HepG2 (cell line): Measurements from ENCODE around the gene SPTSSB. TPM values are rescaled to one million over a fixed set of nuclear protein-coding genes. Genes with fewer than 3 reads are reported as not detected.

Experiments
- BCL6 ChIP-seq: IDR thresholded peaks from 2 replicates; pipeline ENCODE4 v1.6.1; 2016; ENCODE audit warnings: missing genetic modification reagents, missing compliant biosample characterization
- CBX1 ChIP-seq: IDR thresholded peaks from one replicate; pipeline ENCODE4 v1.6.1; 2016; ENCODE audit warnings: antibody characterized with exemption, low read depth
- CCDC6 ChIP-seq: sonication (generic); formaldehyde crosslinking; IDR thresholded peaks from 2 replicates; pipeline ENCODE4 v1.8.1; 2022; ENCODE audit warnings: mild to moderate bottlenecking, missing genetic modification reagents, moderate library complexity
- CREB1 ChIP-seq, 2 experiments: fragments of 450-650 bp in 1 of 2; IDR thresholded peaks; 2 replicates each; pipeline ENCODE4 v1.6.1; 2016 to 2017; ENCODE audit warnings: control low read depth in 1 of 2, mild to moderate bottlenecking in 1 of 2, missing compliant biosample characterization in 1 of 2, missing genetic modification characterization in 1 of 2
- GFI1 ChIP-seq: sonication (generic); formaldehyde crosslinking; IDR thresholded peaks from 2 replicates; pipeline ENCODE4 v1.5.0; 2020; ENCODE audit warnings: missing genetic modification reagents, mild to moderate bottlenecking, borderline replicate concordance
- MZF1 ChIP-seq: sonication (generic); formaldehyde crosslinking; IDR thresholded peaks from 2 replicates; pipeline ENCODE4 v1.8.1; 2023; ENCODE audit warnings: mild to moderate bottlenecking, missing genetic modification reagents, borderline replicate concordance
- NKX3-1 ChIP-seq: sonication (generic); formaldehyde crosslinking; IDR thresholded peaks from 2 replicates; pipeline ENCODE4 v1.5.0; 2020; ENCODE audit warnings: missing genetic modification reagents
- PBX2 ChIP-seq: IDR thresholded peaks from 2 replicates; pipeline ENCODE4 v1.6.1; 2016; ENCODE audit warnings: control low read depth
- RARA ChIP-seq: IDR thresholded peaks from 2 replicates; pipeline ENCODE4 v1.6.1; 2016; ENCODE audit warnings: missing genetic modification reagents, missing compliant biosample characterization
- RXRA ChIP-seq: sonication (generic); formaldehyde crosslinking; IDR thresholded peaks from 2 replicates; pipeline ENCODE4 v1.5.1; 2020; ENCODE audit warnings: missing genetic modification reagents
- SMAD9 ChIP-seq: sonication (generic); formaldehyde crosslinking; IDR thresholded peaks from 2 replicates; pipeline ENCODE4 v1.5.1; 2020; ENCODE audit warnings: mild to moderate bottlenecking, missing genetic modification reagents
- SP1 ChIP-seq, 2 experiments: fragments of 450-650 bp in 1 of 2; sonication (generic) in 1 of 2; formaldehyde crosslinking in 1 of 2; IDR thresholded peaks; 2 replicates each; pipeline versions ENCODE4 v1.4.0 to v1.6.1; 2016 to 2020; ENCODE audit warnings: missing genetic modification reagents in 1 of 2
- SYNCRIP ChIP-seq: fragments of 200-400 bp; formaldehyde crosslinking; IDR thresholded peaks from 2 replicates; pipeline ENCODE4 v1.6.1; 2018; ENCODE audit warnings: mild to moderate bottlenecking, low read depth, low read length; ENCODE audit not compliant: insufficient read depth
- TBX3 ChIP-seq: fragments of 450-650 bp; IDR thresholded peaks from 2 replicates; pipeline ENCODE4 v1.6.1; 2017; ENCODE audit warnings: antibody characterized with exemption, mild to moderate bottlenecking, inconsistent platforms, borderline replicate concordance
- TIGD3 ChIP-seq: sonication (generic); formaldehyde crosslinking; IDR thresholded peaks from 2 replicates; pipeline ENCODE4 v1.5.1; 2020; ENCODE audit warnings: mild to moderate bottlenecking, missing genetic modification reagents, borderline replicate concordance
- TMF1 ChIP-seq: sonication (generic); formaldehyde crosslinking; IDR thresholded peaks from 2 replicates; pipeline ENCODE4 v1.8.1; 2022; ENCODE audit warnings: low read depth, missing genetic modification reagents
- U2AF2 ChIP-seq: fragments of 200-400 bp; formaldehyde crosslinking; IDR thresholded peaks from 2 replicates; pipeline ENCODE4 v1.6.1; 2017; ENCODE audit warnings: low read depth, mild to moderate bottlenecking, low read length
- ZKSCAN8 ChIP-seq: IDR thresholded peaks from 2 replicates; pipeline ENCODE4 v1.6.1; 2016; ENCODE audit warnings: borderline replicate concordance, missing genetic modification reagents, missing compliant biosample characterization
- ZNF225 ChIP-seq: sonication (generic); formaldehyde crosslinking; IDR thresholded peaks from 2 replicates; pipeline ENCODE4 v1.4.0; 2020; ENCODE audit warnings: mild to moderate bottlenecking, missing genetic modification reagents
- ZNF343 ChIP-seq: sonication (generic); formaldehyde crosslinking; IDR thresholded peaks from 2 replicates; pipeline ENCODE4 v1.4.0; 2020; ENCODE audit warnings: mild to moderate bottlenecking, missing genetic modification reagents
- ZNF558 ChIP-seq: sonication (generic); formaldehyde crosslinking; IDR thresholded peaks from 2 replicates; pipeline ENCODE4 v1.9.0; 2022; ENCODE audit warnings: mild to moderate bottlenecking, missing genetic modification reagents, borderline replicate concordance
- ZSCAN25 ChIP-seq: sonication (generic); formaldehyde crosslinking; IDR thresholded peaks from 2 replicates; pipeline ENCODE4 v1.8.0; 2022; ENCODE audit warnings: mild to moderate bottlenecking, missing genetic modification reagents
- polyA plus RNA-seq, 8 experiments: library from polyadenylated mRNA; depleted of rRNA in 3 of 8; stranded (reverse) in 7 of 8; unstranded in 1 of 8; fragments of >200 nt; fragmentation: Illumina TruSeq in 4 of 8; extraction: Trizol in 4 of 8; gene quantifications; 2 replicates each; pipeline versions ENCODE4 v1.2.1 to v1.2.3, GENCODE V29; 2011 to 2016; ENCODE audit warnings: low read depth in 4 of 8, missing spikeins in 1 of 8, mixed read lengths in 1 of 8; ENCODE audit not compliant: insufficient read depth in 1 of 8
- total RNA-seq, 5 experiments: library from RNA; depleted of rRNA; stranded (reverse); fragments of >200 nt; fragmentation: Illumina TruSeq; extraction: Trizol; gene quantifications; 2 replicates each; pipeline ENCODE4 v1.2.3, GENCODE V29; 2016; ENCODE audit warnings: low read depth in 1 of 5
- TF ChIP-seq, protein P1 (sequence below): sonication (generic); formaldehyde crosslinking; IDR thresholded peaks from 2 replicates; pipeline ENCODE4 v1.4.0; 2020; ENCODE audit warnings: mild to moderate bottlenecking, missing genetic modification reagents
- TF ChIP-seq, protein P2 (sequence below): sonication (generic); formaldehyde crosslinking; IDR thresholded peaks from 2 replicates; pipeline ENCODE4 v1.4.0; 2020; ENCODE audit warnings: missing genetic modification reagents

The SPTSSB gene
- total and polyA plus RNA-seq, 2 of the 13 experiments (the other 11 are each of a cell fraction or from before 2014, with no cell fraction given) = 0.51 to 2.4 TPM

DNA sequence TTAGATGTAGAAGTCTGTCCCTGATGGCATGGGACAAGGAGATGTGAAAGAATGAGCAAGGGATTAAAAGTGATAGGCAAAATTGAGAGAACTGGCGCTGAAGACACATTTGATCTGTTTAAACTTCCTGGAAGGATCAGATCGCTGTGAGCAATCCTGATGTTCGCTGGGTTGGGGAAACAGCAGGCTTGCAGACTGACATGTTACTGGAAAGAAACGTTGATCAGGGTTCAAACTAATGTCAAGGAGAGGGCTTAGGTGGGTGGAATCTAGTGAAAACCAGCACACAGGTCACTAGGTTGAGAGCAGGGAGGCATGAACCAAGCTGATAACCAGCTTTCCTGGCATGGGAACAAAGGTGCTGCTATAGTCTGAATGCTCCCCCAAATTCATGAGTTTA is 34.5 kb upstream of the SPTSSB start (continued):
- TF ChIP-seq MZF1 (CRISPR knock-in tag) = no peak
- TF ChIP-seq ZKSCAN8 (CRISPR knock-in tag) = no peak
- no peak for TF ChIP-seq ZNF225 (CRISPR knock-in tag)
- TF ChIP-seq GFI1 (CRISPR knock-in tag) = 0 out of 2 replicates have a peak, but pooled peaks have one; percentile 23
- TF ChIP-seq PBX2 (CRISPR knock-in tag) = no peak
- TF ChIP-seq TIGD3 (CRISPR knock-in tag) = no peak
- no peak for TF ChIP-seq SYNCRIP
- TF ChIP-seq ZNF558 (CRISPR knock-in tag) = no peak
- TF ChIP-seq NKX3-1 (CRISPR knock-in tag) = no peak
- no peak for TF ChIP-seq ZSCAN25
- TF ChIP-seq TMF1 (CRISPR knock-in tag) = no peak
- TF ChIP-seq RXRA (CRISPR knock-in tag) = no peak; the same call in 1 of the 2 replicates
- TF ChIP-seq U2AF2 = no peak
- TF ChIP-seq CREB1 (IDR thresholded peaks at IDR 0.05) = no peak
- TF ChIP-seq CREB1 (CRISPR knock-in tag; IDR thresholded peaks at IDR 0.05) = no peak
- peak; percentile 90 for TF ChIP-seq RARA
- TF ChIP-seq SP1 (IDR thresholded peaks at IDR 0.05) = no peak
- TF ChIP-seq SP1 (CRISPR knock-in tag; IDR thresholded peaks at IDR 0.05) = no peak
- no peak for TF ChIP-seq CBX1
- TF ChIP-seq CCDC6 (CRISPR knock-in tag) = no peak
- no peak for TF ChIP-seq ZNF343 (CRISPR knock-in tag)
- no peak for TF ChIP-seq SMAD9
- TF ChIP-seq, protein P1, sequence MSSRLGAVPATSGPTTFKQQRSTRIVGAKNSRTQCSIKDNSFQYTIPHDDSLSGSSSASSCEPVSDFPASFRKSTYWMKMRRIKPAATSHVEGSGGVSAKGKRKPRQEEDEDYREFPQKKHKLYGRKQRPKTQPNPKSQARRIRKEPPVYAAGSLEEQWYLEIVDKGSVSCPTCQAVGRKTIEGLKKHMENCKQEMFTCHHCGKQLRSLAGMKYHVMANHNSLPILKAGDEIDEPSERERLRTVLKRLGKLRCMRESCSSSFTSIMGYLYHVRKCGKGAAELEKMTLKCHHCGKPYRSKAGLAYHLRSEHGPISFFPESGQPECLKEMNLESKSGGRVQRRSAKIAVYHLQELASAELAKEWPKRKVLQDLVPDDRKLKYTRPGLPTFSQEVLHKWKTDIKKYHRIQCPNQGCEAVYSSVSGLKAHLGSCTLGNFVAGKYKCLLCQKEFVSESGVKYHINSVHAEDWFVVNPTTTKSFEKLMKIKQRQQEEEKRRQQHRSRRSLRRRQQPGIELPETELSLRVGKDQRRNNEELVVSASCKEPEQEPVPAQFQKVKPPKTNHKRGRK (CRISPR knock-in tag) = no peak
- TF ChIP-seq BCL6 = peak; percentile 89
- TF ChIP-seq, protein P2, sequence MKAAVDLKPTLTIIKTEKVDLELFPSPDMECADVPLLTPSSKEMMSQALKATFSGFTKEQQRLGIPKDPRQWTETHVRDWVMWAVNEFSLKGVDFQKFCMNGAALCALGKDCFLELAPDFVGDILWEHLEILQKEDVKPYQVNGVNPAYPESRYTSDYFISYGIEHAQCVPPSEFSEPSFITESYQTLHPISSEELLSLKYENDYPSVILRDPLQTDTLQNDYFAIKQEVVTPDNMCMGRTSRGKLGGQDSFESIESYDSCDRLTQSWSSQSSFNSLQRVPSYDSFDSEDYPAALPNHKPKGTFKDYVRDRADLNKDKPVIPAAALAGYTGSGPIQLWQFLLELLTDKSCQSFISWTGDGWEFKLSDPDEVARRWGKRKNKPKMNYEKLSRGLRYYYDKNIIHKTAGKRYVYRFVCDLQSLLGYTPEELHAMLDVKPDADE (CRISPR knock-in tag) = no peak
- TF ChIP-seq TBX3 = no peak
